H9 (cell line): Measurements from ENCODE around the gene TOM1L2. TPM values are rescaled to one million over a fixed set of nuclear protein-coding genes. Genes with fewer than 3 reads are reported as not detected.

Experiments
- DNase-seq: peaks from one replicate; pipeline ENCODE4 v3.0.0-alpha.2; 2017
- H2AFZ ChIP-seq: one replicate; pipeline ENCODE4 v1.6.1; 2013; ENCODE audit warnings: mild to moderate bottlenecking, low read length, control low read depth, moderate library complexity
- H2AK5ac ChIP-seq: 2 replicates; pipeline ENCODE4 v1.6.1; 2013; ENCODE audit warnings: low read length, control low read depth, mixed read lengths; ENCODE audit not compliant: insufficient read length
- H2BK120ac ChIP-seq: one replicate; pipeline ENCODE4 v1.6.1; 2013; ENCODE audit warnings: low read depth, mild to moderate bottlenecking, low read length, control low read depth, inconsistent platforms; ENCODE audit not compliant: poor library complexity, severe bottlenecking
- H2BK12ac ChIP-seq: 2 replicates; pipeline ENCODE4 v1.6.1; 2013; ENCODE audit warnings: low read length, control low read depth, mixed read lengths, low read depth; ENCODE audit not compliant: insufficient read length
- H2BK15ac ChIP-seq: 2 replicates; pipeline ENCODE4 v1.6.1; 2013; ENCODE audit warnings: low read depth, low read length, control low read depth
- H2BK20ac ChIP-seq: one replicate; pipeline ENCODE4 v1.6.1; 2013; ENCODE audit warnings: low read depth, mild to moderate bottlenecking, low read length, control low read depth, inconsistent platforms; ENCODE audit not compliant: poor library complexity, severe bottlenecking
- H2BK5ac ChIP-seq: 2 replicates; pipeline ENCODE4 v1.6.1; 2013; ENCODE audit warnings: low read length, control low read depth, mixed read lengths; ENCODE audit not compliant: insufficient read length
- H3K14ac ChIP-seq: 2 replicates; pipeline ENCODE4 v1.6.1; 2013; ENCODE audit warnings: low read length, control low read depth; ENCODE audit not compliant: insufficient read depth
- H3K18ac ChIP-seq: 2 replicates; pipeline ENCODE4 v1.6.1; 2013; ENCODE audit warnings: low read depth, mild to moderate bottlenecking, mixed read lengths, low read length, control low read depth; ENCODE audit not compliant: insufficient read length
- H3K23ac ChIP-seq: 2 replicates; pipeline ENCODE4 v1.6.1; 2013; ENCODE audit warnings: low read length, control low read depth, mixed read lengths, low read depth; ENCODE audit not compliant: insufficient read length
- H3K23me2 ChIP-seq: 2 replicates; pipeline ENCODE4 v1.6.1; 2013; ENCODE audit warnings: low read depth, mild to moderate bottlenecking, mixed read lengths, low read length, control low read depth; ENCODE audit not compliant: insufficient read length, poor library complexity, severe bottlenecking
- H3K27ac ChIP-seq: 2 replicates; pipeline ENCODE4 v1.5.1; 2013; ENCODE audit warnings: low read length, control low read depth, mixed read lengths, low read depth; ENCODE audit not compliant: insufficient read length
- H3K27me3 ChIP-seq: 2 replicates; pipeline ENCODE4 v1.6.1; 2013; ENCODE audit warnings: low read length, control low read depth, inconsistent platforms; ENCODE audit not compliant: insufficient read depth
- H3K4ac ChIP-seq: 2 replicates; pipeline ENCODE4 v1.6.1; 2013; ENCODE audit warnings: low read depth, mild to moderate bottlenecking, control low read depth, inconsistent platforms, low read length, moderate library complexity
- H3K4me1 ChIP-seq: 2 replicates; pipeline ENCODE4 v1.6.1; 2013; ENCODE audit warnings: low read length, control low read depth, inconsistent platforms; ENCODE audit not compliant: insufficient read depth
- H3K4me2 ChIP-seq: 2 replicates; pipeline ENCODE4 v1.6.1; 2013; ENCODE audit warnings: low read length, control low read depth, mixed read lengths; ENCODE audit not compliant: insufficient read length, insufficient read depth
- H3K56ac ChIP-seq: 2 replicates; pipeline ENCODE4 v1.6.1; 2013; ENCODE audit warnings: low read depth, mild to moderate bottlenecking, mixed read lengths, low read length, control low read depth; ENCODE audit not compliant: insufficient read length
- H3K79me1 ChIP-seq: 2 replicates; pipeline ENCODE4 v1.6.1; 2013; ENCODE audit warnings: low read depth, mild to moderate bottlenecking, moderate library complexity, low read length, control low read depth, inconsistent platforms; ENCODE audit not compliant: insufficient read depth, poor library complexity, severe bottlenecking
- H3K79me2 ChIP-seq: 2 replicates; pipeline ENCODE4 v1.6.1; 2013; ENCODE audit warnings: low read length, control low read depth, inconsistent platforms; ENCODE audit not compliant: insufficient read depth
- H3K9ac ChIP-seq: 2 replicates; pipeline ENCODE4 v1.6.1; 2013; ENCODE audit warnings: low read length, control low read depth, mixed read lengths; ENCODE audit not compliant: insufficient read length; ENCODE audit errors: extremely low read depth
- H3K9me3 ChIP-seq: one replicate; pipeline ENCODE4 v1.6.1; 2013; ENCODE audit warnings: low read depth, low read length, inconsistent platforms; ENCODE audit not compliant: control insufficient read depth
- H3T11ph ChIP-seq: one replicate; pipeline ENCODE4 v1.6.1; 2013; ENCODE audit warnings: mild to moderate bottlenecking, low read length, control low read depth, inconsistent platforms
- H4K20me1 ChIP-seq: one replicate; pipeline ENCODE4 v1.6.1; 2013; ENCODE audit not compliant: control insufficient read depth, insufficient read length, insufficient read depth
- H4K5ac ChIP-seq: 2 replicates; pipeline ENCODE4 v1.6.1; 2013; ENCODE audit warnings: low read depth, mild to moderate bottlenecking, mixed read lengths, low read length, control low read depth; ENCODE audit not compliant: insufficient read length
- H4K8ac ChIP-seq: replicated peaks from 2 replicates; pipeline ENCODE4 v1.6.1; 2013; ENCODE audit warnings: low read length, control low read depth, mixed read lengths, low read depth; ENCODE audit not compliant: insufficient read length
- H4K91ac ChIP-seq: 2 replicates; pipeline ENCODE4 v1.6.1; 2013; ENCODE audit warnings: low read depth, mild to moderate bottlenecking, moderate library complexity, mixed read lengths, low read length, control low read depth; ENCODE audit not compliant: insufficient read length
- H3K27ac Mint-ChIP-seq, 3 experiments: 2 replicates in 2 of 3; 3 replicates in 1 of 3; pipeline ENCODE4 v1.8.0; 2020 to 2021; ENCODE audit warnings: mixed read lengths in 3 of 3, mild to moderate bottlenecking in 1 of 3, moderate library complexity in 1 of 3
- H3K27me3 Mint-ChIP-seq: 2 replicates; pipeline ENCODE4 v1.8.0; 2021; ENCODE audit warnings: low read depth, mild to moderate bottlenecking, moderate library complexity, mixed read lengths
- H3K36me3 Mint-ChIP-seq, 3 experiments: 2 replicates in 2 of 3; 3 replicates in 1 of 3; pipeline ENCODE4 v1.8.0; 2020 to 2021; ENCODE audit warnings: low read depth in 3 of 3, mixed read lengths in 3 of 3; ENCODE audit not compliant: insufficient read depth in 1 of 3
- H3K4me1 Mint-ChIP-seq, 2 experiments: 2 replicates each; pipeline ENCODE4 v1.8.0; 2020; ENCODE audit warnings: mixed read lengths in 2 of 2
- H3K4me3 Mint-ChIP-seq, 2 experiments: 2 replicates in 1 of 2; 3 replicates in 1 of 2; pipeline ENCODE4 v1.8.0; 2020 to 2021; ENCODE audit warnings: mild to moderate bottlenecking in 2 of 2, mixed read lengths in 2 of 2, moderate library complexity in 1 of 2
- H3K9me3 Mint-ChIP-seq, 2 experiments: 2 replicates in 1 of 2; 3 replicates in 1 of 2; pipeline ENCODE4 v1.8.0; 2020; ENCODE audit warnings: mild to moderate bottlenecking in 2 of 2, mixed read lengths in 2 of 2, moderate library complexity in 1 of 2
- total RNA-seq: library from RNA; stranded (reverse); gene quantifications from 2 replicates; pipeline ENCODE4 v1.2.1, GENCODE V29; 2021
- TF ChIP-seq, protein P1 (sequence below): fragments of 200-600 bp; sonication (generic); conservative IDR thresholded peaks from 3 replicates; pipeline ENCODE4 v1.8.0; 2021; ENCODE audit warnings: antibody characterized with exemption, mild to moderate bottlenecking

Gene TOM1L2
- total RNA-seq, 1 experiment from 2014 or later, result 4.6 TPM

DNA sequence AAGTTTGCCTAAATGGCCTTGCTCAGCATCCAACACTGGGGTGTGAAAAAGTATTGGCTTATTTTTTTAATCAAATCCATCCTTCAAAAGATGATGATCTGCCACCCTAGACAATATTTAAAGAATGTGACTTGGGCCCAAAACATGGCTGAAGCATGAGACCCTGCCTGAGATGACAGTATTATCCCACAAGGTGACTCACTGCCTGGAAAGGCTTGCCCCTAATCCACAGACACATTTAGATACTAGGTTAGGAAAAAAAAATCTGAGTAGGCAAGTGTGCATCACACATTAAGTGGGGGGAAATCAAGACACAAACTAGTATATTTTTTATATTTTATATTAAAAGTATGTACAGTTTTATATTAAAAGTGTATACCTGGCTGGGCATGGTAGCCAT lies 38.4 kb downstream of the TOM1L2 start:
- no peaks in the 10 kb centered on the region for H3K9me3 Mint-ChIP-seq
- Histone ChIP-seq H3T11ph (no peak overlapping the region), H4K91ac (no peak overlapping the region), H2AK5ac (no peak overlapping the region), H3K27ac (no peak overlapping the region), H4K8ac (no peak overlapping the region), H3K23ac (no peak overlapping the region), H3K27me3 (no peaks in the 10 kb centered on the region), H3K18ac (no peak overlapping the region), H3K9me3 (no peaks in the 10 kb centered on the region), H3K23me2 (no peaks in the 10 kb centered on the region), H2BK15ac (no peak overlapping the region), H3K4me2 (no peak overlapping the region), H3K9ac (no peak overlapping the region), H2AFZ (no peak overlapping the region), H2BK120ac (no peak overlapping the region), H4K5ac (no peak overlapping the region), H4K20me1 (no peaks in the 10 kb centered on the region), H2BK12ac (no peak overlapping the region), H2BK5ac (no peak overlapping the region), H3K79me2 (no peaks in the 10 kb centered on the region), H3K4me1 (no peaks in the 10 kb centered on the region; the same call in 1 of the 2 replicates), H3K14ac (no peak overlapping the region), H2BK20ac (no peak overlapping the region), H3K4ac (no peak overlapping the region), H3K79me1 (no peaks in the 10 kb centered on the region), H3K56ac (no peak overlapping the region)
- peaks cover 5 to 14% of the 10 kb centered on the region in 2 experiments for H3K4me1 Mint-ChIP-seq
- H3K27me3 Mint-ChIP-seq, result no peaks in the 10 kb centered on the region; the same call in 1 of the 2 replicates
- no peak overlapping the region for H3K27ac Mint-ChIP-seq
- H3K36me3 Mint-ChIP-seq, result no peaks in the 10 kb centered on the region
- H3K4me3 Mint-ChIP-seq, result no peak overlapping the region
- DNase-seq, result no peak
- TF ChIP-seq, protein P1, sequence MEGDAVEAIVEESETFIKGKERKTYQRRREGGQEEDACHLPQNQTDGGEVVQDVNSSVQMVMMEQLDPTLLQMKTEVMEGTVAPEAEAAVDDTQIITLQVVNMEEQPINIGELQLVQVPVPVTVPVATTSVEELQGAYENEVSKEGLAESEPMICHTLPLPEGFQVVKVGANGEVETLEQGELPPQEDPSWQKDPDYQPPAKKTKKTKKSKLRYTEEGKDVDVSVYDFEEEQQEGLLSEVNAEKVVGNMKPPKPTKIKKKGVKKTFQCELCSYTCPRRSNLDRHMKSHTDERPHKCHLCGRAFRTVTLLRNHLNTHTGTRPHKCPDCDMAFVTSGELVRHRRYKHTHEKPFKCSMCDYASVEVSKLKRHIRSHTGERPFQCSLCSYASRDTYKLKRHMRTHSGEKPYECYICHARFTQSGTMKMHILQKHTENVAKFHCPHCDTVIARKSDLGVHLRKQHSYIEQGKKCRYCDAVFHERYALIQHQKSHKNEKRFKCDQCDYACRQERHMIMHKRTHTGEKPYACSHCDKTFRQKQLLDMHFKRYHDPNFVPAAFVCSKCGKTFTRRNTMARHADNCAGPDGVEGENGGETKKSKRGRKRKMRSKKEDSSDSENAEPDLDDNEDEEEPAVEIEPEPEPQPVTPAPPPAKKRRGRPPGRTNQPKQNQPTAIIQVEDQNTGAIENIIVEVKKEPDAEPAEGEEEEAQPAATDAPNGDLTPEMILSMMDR, result no peak
